Trophoblast cell (in vitro differentiated cells and primary cell): ENCODE data around the gene KRTAP8-1.

ENCODE experiments used
- DNase-seq, 2 donors: peaks; one replicate each; pipeline ENCODE4 v3.0.0-alpha.2; 2016
- H2AFZ ChIP-seq: 2 replicates; pipeline ENCODE4 v1.6.1; 2013; ENCODE audit warnings: low read length, moderate library complexity, mild to moderate bottlenecking; ENCODE audit not compliant: insufficient read depth, poor library complexity
- H2AK5ac ChIP-seq: 2 replicates; pipeline ENCODE4 v1.6.1; 2013; ENCODE audit warnings: mild to moderate bottlenecking, low read length
- H2BK120ac ChIP-seq: 2 replicates; pipeline ENCODE4 v1.6.1; 2013; ENCODE audit warnings: low read length, mild to moderate bottlenecking, moderate library complexity; ENCODE audit not compliant: insufficient read depth, poor library complexity
- H2BK12ac ChIP-seq: 2 replicates; pipeline ENCODE4 v1.6.1; 2013; ENCODE audit warnings: mild to moderate bottlenecking, low read length, moderate library complexity
- H2BK5ac ChIP-seq: 2 replicates; pipeline ENCODE4 v1.6.1; 2013; ENCODE audit warnings: low read length, low read depth, moderate library complexity, mild to moderate bottlenecking; ENCODE audit not compliant: poor library complexity
- H3K14ac ChIP-seq: 2 replicates; pipeline ENCODE4 v1.6.1; 2013; ENCODE audit warnings: mild to moderate bottlenecking, low read length
- H3K18ac ChIP-seq: 2 replicates; pipeline ENCODE4 v1.6.1; 2013; ENCODE audit warnings: mild to moderate bottlenecking, low read length
- H3K23ac ChIP-seq: 2 replicates; pipeline ENCODE4 v1.6.1; 2013; ENCODE audit warnings: low read length
- H3K27ac ChIP-seq: 2 replicates; pipeline ENCODE4 v1.5.1; 2013; ENCODE audit warnings: low read depth, mild to moderate bottlenecking, inconsistent platforms, low read length, moderate library complexity
- H3K27me3 ChIP-seq: 2 replicates; pipeline ENCODE4 v1.6.1; 2013; ENCODE audit warnings: inconsistent platforms, mild to moderate bottlenecking, low read length, moderate library complexity; ENCODE audit not compliant: insufficient read depth
- H3K36me3 ChIP-seq, 2 experiments: 1 replicate in 1 of 2; 2 replicates in 1 of 2; pipeline ENCODE4 v1.6.1; 2013; ENCODE audit warnings: low read length in 2 of 2, mild to moderate bottlenecking in 2 of 2, moderate library complexity in 1 of 2; ENCODE audit not compliant: insufficient read depth in 2 of 2, control insufficient read depth in 1 of 2
- H3K4ac ChIP-seq: 2 replicates; pipeline ENCODE4 v1.6.1; 2013; ENCODE audit warnings: low read depth, mild to moderate bottlenecking, low read length, moderate library complexity
- H3K4me1 ChIP-seq, 2 experiments: 1 replicate in 1 of 2; 2 replicates in 1 of 2; pipeline ENCODE4 v1.6.1; 2013; ENCODE audit warnings: low read length in 2 of 2, mild to moderate bottlenecking in 2 of 2, moderate library complexity in 1 of 2; ENCODE audit not compliant: insufficient read depth in 2 of 2, control insufficient read depth in 1 of 2
- H3K4me2 ChIP-seq: 2 replicates; pipeline ENCODE4 v1.6.1; 2013; ENCODE audit warnings: inconsistent platforms, mild to moderate bottlenecking, low read length, moderate library complexity
- H3K4me3 ChIP-seq: 2 replicates; pipeline ENCODE4 v1.5.1; 2013; ENCODE audit warnings: mild to moderate bottlenecking, low read depth, low read length, inconsistent platforms
- H3K79me1 ChIP-seq: one replicate; pipeline ENCODE4 v1.6.1; 2013; ENCODE audit warnings: low read length
- H3K79me2 ChIP-seq: 2 replicates; pipeline ENCODE4 v1.6.1; 2013; ENCODE audit warnings: low read length, mild to moderate bottlenecking; ENCODE audit not compliant: control insufficient read depth, insufficient read depth, poor library complexity
- H3K9ac ChIP-seq: 2 replicates; pipeline ENCODE4 v1.6.1; 2013; ENCODE audit warnings: mild to moderate bottlenecking, low read length
- H3K9me3 ChIP-seq: 2 replicates; pipeline ENCODE4 v1.6.1; 2013; ENCODE audit warnings: low read depth, mild to moderate bottlenecking, control low read depth, inconsistent platforms, low read length; ENCODE audit not compliant: insufficient read depth
- H4K12ac ChIP-seq: 2 replicates; pipeline ENCODE4 v1.6.1; 2013; ENCODE audit warnings: low read depth, mild to moderate bottlenecking, low read length, moderate library complexity
- H4K8ac ChIP-seq: 2 replicates; pipeline ENCODE4 v1.6.1; 2013; ENCODE audit warnings: low read depth, mild to moderate bottlenecking, low read length, moderate library complexity
- H4K91ac ChIP-seq: one replicate; pipeline ENCODE4 v1.6.1; 2013; ENCODE audit warnings: low read depth, mild to moderate bottlenecking, low read length, moderate library complexity
- WGBS: extraction: QIAGEN DNeasy Blood & Tissue Kit; methylation state at CpG from one replicate; pipeline ENCODE4 v1.1.7; 2013; ENCODE audit warnings: missing lambda C conversion rate; ENCODE audit not compliant: insufficient read length, insufficient coverage; ENCODE audit errors: extremely low coverage; 5-methylcytosine and 5-hydroxymethylcytosine counted together

KRTAP8-1 gene

GRCh38 chr21:30800605-30801004, 12.5 kb downstream of the KRTAP8-1 start:
- no peaks in the 10 kb centered on the region for H3K9me3 ChIP-seq
- H3K27me3 ChIP-seq: no peaks in the 10 kb centered on the region
- no peak overlapping the region for H3K4me3 ChIP-seq
- H4K12ac ChIP-seq: no peak overlapping the region
- H3K14ac ChIP-seq: no peak overlapping the region
- H3K4me2 ChIP-seq: no peak overlapping the region
- no peak overlapping the region for H4K91ac ChIP-seq
- no peaks in the 10 kb centered on the region for H3K36me3 ChIP-seq
- H2AFZ ChIP-seq: no peak overlapping the region
- H4K8ac ChIP-seq: no peak overlapping the region
- no peak overlapping the region for H3K27ac ChIP-seq
- DNase-seq: no peak
- H3K79me1 ChIP-seq: no peaks in the 10 kb centered on the region
- H3K4me1 ChIP-seq: no peaks in the 10 kb centered on the region
- H3K4ac ChIP-seq: no peak overlapping the region
- no peak overlapping the region for H2BK12ac ChIP-seq
- H2BK120ac ChIP-seq: no peak overlapping the region
- H3K23ac ChIP-seq: no peak overlapping the region
- WGBS: no CpG with 5 or more reads among the region's 1 CpG
- H2AK5ac ChIP-seq: no peak overlapping the region
- H3K79me2 ChIP-seq: no peaks in the 10 kb centered on the region
- no peak overlapping the region for H3K18ac ChIP-seq
- H2BK5ac ChIP-seq: no peak overlapping the region
- no peak overlapping the region for H3K9ac ChIP-seq

- no peak overlapping the region for H3K18ac ChIP-seq
- H2AFZ ChIP-seq: no peak overlapping the region
- no peak overlapping the region for H2AK5ac ChIP-seq
- no peak overlapping the region for H3K14ac ChIP-seq
- H3K4ac ChIP-seq: no peak overlapping the region
- no peak overlapping the region for H3K23ac ChIP-seq
- no peak for DNase-seq
- H3K9me3 ChIP-seq: no peaks in the 10 kb centered on the region
- H3K4me2 ChIP-seq: no peak overlapping the region
- no peaks in the 10 kb centered on the region for H3K36me3 ChIP-seq
- no peaks in the 10 kb centered on the region for H3K79me1 ChIP-seq
- no peak overlapping the region for H3K27ac ChIP-seq
- no peaks in the 10 kb centered on the region for H3K79me2 ChIP-seq
- no peak overlapping the region for H2BK5ac ChIP-seq
- no peak overlapping the region for H3K4me3 ChIP-seq
- no peaks in the 10 kb centered on the region for H3K27me3 ChIP-seq
- H4K91ac ChIP-seq: no peak overlapping the region
- no CpG with 5 or more reads among the region's 2 CpGs for WGBS
- H3K9ac ChIP-seq: no peak overlapping the region
- H2BK120ac ChIP-seq: no peak overlapping the region
- H3K4me1 ChIP-seq: no peaks in the 10 kb centered on the region
- H4K12ac ChIP-seq: no peak overlapping the region
- no peak overlapping the region for H2BK12ac ChIP-seq
- no peak overlapping the region for H4K8ac ChIP-seq
These were observed 19.3 kb downstream of the KRTAP8-1 start for GRCh38 chr21:30793581-30794314.

- no peaks in the 10 kb centered on the region for H3K79me2 ChIP-seq
- no peaks in the 10 kb centered on the region for H3K27me3 ChIP-seq
- H2BK12ac ChIP-seq: no peak overlapping the region
- no peak overlapping the region for H3K27ac ChIP-seq
- no CpG with 5 or more reads among the region's 1 CpG for WGBS
- H4K8ac ChIP-seq: no peak overlapping the region
- no peak overlapping the region for H3K4me3 ChIP-seq
- H3K36me3 ChIP-seq: no peaks in the 10 kb centered on the region
- H4K91ac ChIP-seq: no peak overlapping the region
- no peak overlapping the region for H3K4ac ChIP-seq
- H3K79me1 ChIP-seq: no peaks in the 10 kb centered on the region
- H2BK120ac ChIP-seq: no peak overlapping the region
- H3K14ac ChIP-seq: no peak overlapping the region
- no peak overlapping the region for H3K18ac ChIP-seq
- H4K12ac ChIP-seq: no peak overlapping the region
- H3K4me1 ChIP-seq: no peaks in the 10 kb centered on the region
- no peak overlapping the region for H3K23ac ChIP-seq
- H2BK5ac ChIP-seq: no peak overlapping the region
- H3K4me2 ChIP-seq: no peak overlapping the region
- no peak overlapping the region for H2AFZ ChIP-seq
- no peaks in the 10 kb centered on the region for H3K9me3 ChIP-seq
- H2AK5ac ChIP-seq: no peak overlapping the region
- no peak for DNase-seq
- no peak overlapping the region for H3K9ac ChIP-seq
These were observed 33.8 kb downstream of the KRTAP8-1 start for GRCh38 chr21:30779249-30779648.

GRCh38 chr21:30769724-30770431, 43.2 kb downstream of the KRTAP8-1 start:
- Histone ChIP-seq H2BK5ac (no peak overlapping the region), H3K4ac (no peak overlapping the region), H3K9me3 (no peaks in the 10 kb centered on the region), H2AFZ (no peak overlapping the region), H3K14ac (no peak overlapping the region), H3K27ac (no peak overlapping the region), H3K4me3 (no peak overlapping the region), H3K18ac (no peak overlapping the region), H2AK5ac (no peak overlapping the region), H3K79me2 (no peaks in the 10 kb centered on the region), H4K12ac (no peak overlapping the region), H2BK120ac (no peak overlapping the region), H3K4me2 (no peak overlapping the region), H2BK12ac (no peak overlapping the region), H3K4me1 (no peaks in the 10 kb centered on the region), H4K8ac (no peak overlapping the region), H3K23ac (no peak overlapping the region), H3K36me3 (no peaks in the 10 kb centered on the region), H3K9ac (no peak overlapping the region), H4K91ac (no peak overlapping the region), H3K27me3 (no peaks in the 10 kb centered on the region), H3K79me1 (no peaks in the 10 kb centered on the region)
- no peak for DNase-seq
- WGBS: no CpG with 5 or more reads among the region's 4 CpGs
